AG20443 (cell line): Measurements from ENCODE around the gene BCO2.
"Not testable (repeated sequence)": the region's sequence is repeated elsewhere in the genome, so short reads cannot be mapped to it uniquely, and the experiment has no call there.

Experiments
- DNase-seq: peaks from one replicate; pipeline ENCODE4 v3.0.0; 2012; ENCODE audit warnings: low spot score, mixed read lengths

Gene BCO2

DNA sequence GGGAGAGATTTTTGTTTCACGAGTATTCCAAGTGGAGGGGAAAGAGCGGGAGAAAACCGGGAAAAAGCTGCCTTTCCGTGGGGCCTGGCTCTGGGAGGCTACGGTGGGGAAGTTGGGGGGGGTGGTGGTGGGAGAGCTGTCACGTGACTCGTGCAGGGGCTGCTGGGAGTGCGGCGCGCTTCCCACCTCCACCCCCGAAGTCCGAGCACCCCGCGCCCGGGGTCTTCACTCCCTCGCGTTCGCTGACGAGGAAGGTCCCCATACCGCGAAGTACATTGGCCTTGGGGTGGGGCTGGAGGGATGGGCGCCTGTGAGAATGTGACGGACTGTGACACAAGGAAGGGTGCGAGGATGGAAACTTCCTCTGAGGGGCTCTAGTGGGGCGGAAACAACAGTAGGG lies 8.2 kb upstream of the BCO2 start, which contains the start of gene TEX12:
TEX12 (plus strand) TSS at position 228 of the 400 bp plus-strand sequence. CDS start 1,897 bp downstream, outside the sequence.
- DNase-seq: no peak

DNA sequence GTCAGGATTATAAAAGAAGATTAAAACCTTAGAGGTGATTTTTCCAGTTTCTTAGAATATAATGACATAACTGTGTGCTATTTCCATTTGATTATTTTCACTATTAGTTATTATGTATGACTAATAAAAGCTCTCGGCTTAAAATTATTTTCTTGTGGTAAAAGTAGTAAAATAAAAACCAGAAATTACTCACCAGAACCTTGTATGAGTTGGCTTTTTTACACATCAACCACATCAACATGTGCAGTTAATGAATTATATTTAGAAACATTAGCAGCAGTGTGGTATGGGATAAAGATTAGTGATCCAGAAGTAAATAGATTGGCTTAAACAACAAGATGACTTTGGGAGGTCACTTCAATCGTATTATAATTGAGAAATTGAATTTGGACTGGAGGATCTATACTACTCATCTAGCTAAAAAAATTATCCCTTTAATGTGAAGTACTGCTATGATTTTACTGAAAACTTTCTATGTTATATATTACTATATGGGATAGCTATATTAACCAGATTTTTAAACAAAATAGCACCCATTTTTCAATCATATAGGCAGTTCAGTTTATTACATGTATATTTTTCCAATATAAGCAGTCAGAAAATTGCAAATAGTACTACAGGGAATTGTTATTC lies 2.8 kb upstream of the BCO2 start:
- peak; percentile 32 for DNase-seq

DNA sequence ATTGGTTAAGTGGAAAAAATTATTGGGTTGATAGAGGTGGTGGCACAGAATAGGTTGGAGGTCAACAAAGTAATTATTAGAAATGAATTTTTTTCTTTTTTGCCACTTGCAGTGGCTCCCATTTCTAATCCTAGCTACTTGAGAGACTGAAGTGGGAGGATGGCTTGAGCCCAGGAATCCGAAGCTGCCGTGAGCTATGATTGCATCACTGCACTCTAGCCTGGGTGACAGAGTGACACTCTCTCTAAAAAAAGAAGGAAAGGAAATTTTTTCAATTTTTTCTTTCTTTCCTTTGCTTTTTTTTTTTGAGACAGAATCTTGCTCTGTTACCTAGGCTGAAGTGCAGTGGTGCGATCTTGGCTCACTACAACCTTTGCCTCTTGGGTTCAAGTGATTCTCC lies 2.2 kb upstream of the BCO2 start:
- DNase-seq: no peak

DNA sequence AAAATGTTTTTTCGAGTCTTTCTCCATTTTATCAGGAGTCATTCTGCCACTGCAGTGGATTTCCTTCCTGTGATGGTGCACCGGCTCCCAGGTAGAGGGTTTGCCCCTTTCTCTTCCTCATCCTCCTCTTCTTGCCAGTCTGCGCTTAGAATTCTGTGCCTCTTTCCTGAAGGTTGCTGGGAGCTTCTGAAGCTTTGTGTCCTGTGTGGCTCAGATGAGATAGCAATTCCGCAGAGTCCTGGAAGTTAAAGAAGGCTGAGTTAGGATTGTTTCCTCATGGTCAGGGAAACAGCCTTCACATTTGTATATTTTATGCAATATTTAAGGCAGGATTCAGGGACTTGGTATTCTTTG lies 264 bp downstream of the BCO2 start:
- DNase-seq: no peak

DNA sequence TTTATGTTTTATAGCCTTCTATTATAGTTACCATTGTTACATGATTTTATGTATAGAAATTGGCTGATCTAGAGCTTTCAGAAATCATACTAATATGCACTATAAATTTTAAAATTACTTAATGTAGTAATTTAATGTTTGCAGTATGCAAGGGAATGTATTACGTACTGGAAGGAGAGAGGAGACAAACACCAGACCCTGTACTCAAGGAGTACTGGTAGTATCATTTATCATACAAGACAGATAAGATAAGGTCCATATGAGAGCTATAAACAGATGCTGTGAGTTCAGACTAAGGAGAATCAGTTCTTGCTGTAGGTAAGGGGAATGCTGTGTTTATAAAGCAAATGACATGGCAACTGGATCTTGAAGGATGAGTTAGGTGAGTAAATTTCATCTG lies 765 bp downstream of the BCO2 start:
- DNase-seq: no peak

DNA sequence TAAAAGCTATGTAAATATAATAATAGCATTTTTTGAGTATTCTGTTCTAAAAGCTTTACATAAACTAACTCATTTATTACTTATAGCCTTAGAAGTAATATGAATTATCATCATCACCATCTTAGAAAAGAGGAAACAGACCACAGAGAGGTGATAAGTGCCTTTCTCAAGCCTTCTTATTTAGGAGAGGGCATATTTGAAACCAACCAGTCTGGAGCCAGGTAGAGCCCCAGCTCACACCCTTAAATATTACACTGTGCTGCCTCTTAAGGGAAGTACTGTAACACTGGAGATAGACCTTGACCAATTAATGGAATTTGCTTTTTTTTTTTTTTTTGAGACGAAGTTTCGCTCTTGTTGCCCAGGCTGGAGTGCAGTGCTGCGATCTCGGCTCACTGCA lies 2.3 kb downstream of the BCO2 start:
- DNase-seq: no peak

DNA sequence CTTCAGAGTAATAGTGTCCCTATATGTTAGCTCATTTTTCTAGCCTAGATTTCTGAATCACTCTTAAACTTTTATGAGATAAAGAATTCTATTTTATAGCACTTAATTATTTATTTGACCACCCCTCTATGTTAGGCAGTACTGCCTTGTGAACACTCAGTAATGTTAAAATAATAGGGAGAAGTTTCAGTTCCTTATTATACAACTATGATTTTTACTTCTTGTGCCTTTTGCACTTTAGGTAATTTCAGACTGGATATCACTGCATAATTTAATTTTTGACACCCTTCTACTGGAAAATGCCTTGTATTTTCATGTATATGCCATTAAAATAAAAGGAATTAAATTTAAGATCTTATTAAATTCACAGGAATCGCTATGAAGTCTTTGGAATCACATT lies 3.1 kb downstream of the BCO2 start:
- DNase-seq: no peak

DNA sequence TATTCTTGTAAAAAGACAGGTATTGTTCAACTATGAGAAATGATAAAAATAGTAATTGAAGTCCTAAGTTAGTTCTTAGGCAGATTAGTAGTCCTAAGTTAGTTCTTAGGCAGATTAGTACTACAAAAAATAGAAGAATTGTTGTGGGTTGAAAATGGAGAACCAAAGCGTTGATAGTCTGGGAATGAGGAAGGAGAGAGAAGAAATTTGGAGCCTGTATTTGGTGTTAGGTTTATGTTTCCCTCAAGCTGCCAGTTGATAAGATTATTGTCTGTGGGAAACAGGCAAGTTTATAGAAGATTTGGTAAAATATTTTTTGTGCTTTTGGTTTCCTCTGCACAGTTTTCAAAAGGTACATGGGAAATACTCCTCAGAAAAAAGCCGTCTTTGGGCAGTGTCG lies 3.6 kb downstream of the BCO2 start:
- DNase-seq: no peak

DNA sequence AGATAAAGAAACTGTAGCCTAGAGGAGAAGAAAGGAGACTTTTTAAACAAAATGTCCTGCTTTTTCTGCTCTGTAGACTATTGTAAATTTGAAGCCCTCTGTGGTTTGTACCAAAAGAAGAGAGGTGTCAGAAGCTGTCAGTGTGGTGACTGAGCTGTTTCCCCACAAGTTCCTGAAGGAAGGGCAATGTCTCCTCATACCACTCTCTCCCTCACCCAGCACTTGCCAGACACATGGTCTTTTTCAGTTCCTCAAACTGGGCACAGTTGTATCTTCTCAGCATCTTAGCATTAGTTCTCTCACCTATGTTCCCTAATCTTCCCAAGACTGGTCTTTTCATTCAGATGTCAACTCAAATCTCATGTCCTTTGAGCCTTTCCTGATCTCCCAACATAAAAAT lies 4.3 kb downstream of the BCO2 start:
- DNase-seq: no peak

DNA sequence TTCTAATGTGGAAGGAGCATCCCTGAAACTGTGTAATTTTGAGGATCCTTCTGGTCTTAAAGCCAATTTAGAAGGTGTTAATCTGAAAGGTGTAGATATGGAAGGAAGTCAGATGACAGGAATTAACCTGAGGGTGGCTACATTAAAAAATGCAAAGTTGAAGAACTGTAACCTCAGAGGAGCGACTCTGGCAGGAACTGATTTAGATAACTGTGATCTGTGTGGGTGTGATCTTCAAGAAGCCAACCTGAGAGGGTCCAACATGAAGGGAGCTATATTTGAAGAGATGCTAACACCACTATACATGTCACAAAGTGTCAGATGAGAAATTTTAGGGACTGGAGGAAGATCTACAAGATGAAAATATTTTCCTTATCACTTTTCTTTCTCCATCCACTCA lies 7.6 kb downstream of the BCO2 start:
- DNase-seq: no peak

DNA sequence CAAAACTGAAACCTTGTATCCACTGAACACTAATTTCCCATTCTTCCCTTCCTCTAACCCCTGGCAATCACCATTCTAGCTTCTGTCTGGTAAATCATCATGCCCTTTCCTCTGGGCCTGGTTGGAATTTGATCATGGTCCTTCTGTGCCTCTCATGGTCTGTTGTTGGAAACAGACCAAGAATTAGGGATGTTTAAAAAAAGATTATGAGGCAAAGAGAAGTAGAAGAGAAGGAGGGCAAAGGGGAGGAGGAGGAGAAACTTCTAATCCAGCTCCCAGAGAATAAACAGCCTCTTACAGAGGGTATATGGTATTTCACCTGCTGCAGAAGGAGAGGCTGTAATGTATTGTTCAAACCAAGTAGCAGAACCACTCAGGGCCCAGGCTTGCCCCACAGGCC lies 10.6 kb downstream of the BCO2 start:
- DNase-seq: no peak

DNA sequence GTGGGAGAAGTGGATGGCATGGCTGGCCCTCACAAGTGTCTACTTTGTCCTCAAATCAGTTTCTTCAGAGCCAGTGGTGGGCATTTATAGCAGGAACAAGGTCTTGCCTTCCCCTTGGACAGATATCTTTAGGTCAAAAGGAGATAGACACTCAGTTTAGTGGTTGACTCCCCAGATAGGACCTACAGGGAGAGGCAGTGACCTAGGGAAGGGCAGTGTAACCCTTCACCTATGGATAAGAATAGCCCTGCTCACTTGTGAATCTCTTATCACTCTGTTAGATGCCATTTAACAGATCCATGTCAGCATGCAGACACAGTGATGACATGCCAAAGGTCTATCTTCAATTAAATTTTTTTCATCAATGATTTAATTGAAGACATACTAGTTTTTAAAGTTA lies 11.0 kb downstream of the BCO2 start:
- DNase-seq: no peak

DNA sequence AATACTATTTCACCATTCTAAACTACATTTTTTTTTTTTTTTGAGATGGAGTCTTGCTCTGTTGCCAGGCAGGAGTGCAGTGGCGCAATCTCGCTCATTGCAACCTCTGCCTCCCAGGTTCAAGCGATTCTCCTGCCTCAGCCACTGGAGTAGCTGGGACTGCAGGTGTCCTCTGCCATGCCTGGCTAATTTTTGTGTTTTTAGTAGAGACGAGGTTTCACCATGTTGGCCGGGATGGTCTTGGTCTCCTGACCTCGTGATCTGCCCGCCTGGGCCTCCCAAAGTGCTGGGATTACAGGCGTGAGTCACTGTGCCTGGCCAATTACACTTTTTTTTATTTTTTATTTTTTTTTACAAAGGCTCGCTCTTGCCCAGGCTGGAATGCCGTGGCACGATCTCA lies 19.8 kb downstream of the BCO2 start:
- not testable (repeated sequence) for DNase-seq

DNA sequence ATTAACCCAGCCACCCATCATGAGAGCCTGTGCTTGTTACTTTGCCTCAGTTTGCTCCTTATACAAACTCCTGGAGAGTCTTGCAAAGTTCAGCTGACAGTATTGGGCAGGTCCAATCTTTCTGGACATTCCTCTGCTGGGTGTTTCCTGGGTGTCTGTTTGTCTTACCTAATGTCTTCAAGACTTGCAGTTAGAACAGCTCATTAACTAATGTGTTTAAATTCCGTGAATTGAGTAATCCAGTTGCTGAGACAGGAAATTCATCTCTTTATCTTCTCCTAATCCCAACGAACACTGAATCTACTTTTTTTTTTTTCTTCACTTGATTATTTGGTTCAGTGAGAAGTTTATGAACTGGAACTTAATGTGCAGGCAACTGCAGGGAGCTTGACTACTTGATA lies 20.6 kb downstream of the BCO2 start:
- DNase-seq: peak; percentile 18

DNA sequence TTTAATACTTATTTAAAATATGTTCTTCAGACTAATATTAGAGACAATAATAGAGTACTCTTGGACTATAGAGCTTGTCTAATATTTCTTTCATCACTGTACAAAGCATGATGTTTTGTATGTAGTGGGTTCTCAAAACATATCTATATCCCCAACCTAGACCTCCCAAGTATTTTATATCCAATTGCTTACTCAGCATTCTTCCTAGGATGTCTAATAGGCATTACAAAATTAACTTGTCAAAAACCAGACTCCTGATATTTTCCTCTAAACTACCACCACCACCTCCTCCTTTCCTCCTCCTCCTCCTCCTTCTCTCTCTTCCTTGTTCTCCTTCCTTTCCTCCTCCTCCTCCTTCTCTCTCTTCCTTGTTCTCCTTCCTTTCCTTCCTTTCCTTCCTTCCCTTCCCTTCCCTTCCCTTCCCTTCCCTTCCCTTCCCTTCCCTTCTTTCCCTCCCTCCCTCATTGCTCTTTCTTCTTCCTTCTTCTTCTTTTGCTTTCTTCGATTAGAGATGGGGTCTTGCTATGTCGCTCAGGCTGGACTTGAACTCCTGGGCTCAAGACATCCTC lies 21.3 kb downstream of the BCO2 start:
- no peak for DNase-seq

DNA sequence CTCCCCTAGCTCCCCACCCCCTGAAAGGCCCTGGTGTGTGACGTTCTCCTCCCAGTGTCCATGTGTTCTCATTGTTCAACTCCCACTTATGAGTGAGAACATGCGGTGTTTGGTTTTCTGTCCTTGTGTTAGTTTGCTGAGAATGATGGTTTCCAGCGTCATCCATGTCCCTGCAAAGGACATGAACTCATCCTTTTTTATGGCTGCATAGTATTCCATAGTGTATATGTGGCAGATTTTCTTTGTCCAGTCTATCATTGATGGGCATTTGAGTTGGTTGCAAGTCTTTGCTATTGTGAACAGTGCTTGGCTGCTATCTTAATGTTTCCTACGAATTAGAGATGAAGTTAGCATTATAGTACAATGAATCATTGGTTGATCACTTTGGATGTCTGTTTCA lies 23.8 kb downstream of the BCO2 start:
- not testable (repeated sequence) for DNase-seq

DNA sequence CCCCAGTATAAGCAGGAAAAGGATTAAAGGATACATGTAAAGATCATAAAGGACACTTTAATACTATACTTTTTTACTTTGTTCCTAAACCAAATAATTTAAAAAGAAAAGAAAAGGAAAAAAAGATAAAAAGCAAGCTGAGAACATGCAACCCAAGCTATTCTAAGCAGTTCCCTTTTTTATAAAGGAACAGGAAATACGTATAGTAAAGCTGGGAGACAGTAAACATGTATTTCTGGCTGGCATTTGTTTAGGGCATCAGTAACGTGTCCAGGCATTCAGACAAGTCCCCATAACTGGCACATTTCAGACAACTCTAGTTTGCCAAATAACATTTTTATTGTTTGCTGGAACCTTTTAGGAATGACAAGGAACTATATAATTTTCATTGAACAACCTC lies 24.9 kb downstream of the BCO2 start:
- DNase-seq: no peak

DNA sequence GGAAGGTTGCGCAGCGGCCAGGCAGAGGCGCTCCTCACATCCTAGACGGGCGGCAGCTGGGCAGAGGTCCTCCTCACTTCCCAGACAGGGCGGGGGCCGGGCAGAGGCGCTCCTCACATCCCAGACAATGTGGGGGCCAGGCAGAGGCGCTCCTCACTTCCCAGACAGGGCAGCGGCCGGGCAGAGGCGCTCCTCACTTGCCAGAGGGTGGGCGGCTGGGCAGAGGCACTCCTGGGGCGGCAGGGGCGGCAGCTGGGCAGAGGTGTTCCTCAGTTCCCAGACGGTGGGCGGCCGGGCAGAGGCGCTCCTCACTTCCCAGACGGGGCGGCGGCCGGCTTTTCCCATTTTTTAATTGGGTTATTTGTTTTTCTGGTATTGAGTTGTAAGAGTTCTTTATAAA lies 30.8 kb downstream of the BCO2 start:
- no peak for DNase-seq

DNA sequence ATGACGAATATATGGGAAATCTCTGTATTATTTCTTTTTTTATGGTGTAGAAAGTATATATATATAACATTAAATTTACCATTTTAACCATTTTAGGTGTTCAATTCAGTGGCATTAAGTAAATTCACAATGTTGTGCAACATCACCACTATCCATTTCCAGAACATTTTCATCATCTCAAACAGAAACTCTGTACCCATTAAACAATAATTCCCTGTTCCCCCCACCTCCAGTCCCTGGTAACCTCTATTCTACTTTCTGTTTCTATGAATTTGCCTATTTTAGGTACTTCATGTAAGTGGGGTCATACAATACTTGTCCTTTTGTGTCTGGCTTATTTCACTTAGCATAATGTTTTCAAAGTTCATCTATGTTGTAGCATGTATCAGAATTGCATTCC lies 35.6 kb downstream of the BCO2 start:
- no peak for DNase-seq

DNA sequence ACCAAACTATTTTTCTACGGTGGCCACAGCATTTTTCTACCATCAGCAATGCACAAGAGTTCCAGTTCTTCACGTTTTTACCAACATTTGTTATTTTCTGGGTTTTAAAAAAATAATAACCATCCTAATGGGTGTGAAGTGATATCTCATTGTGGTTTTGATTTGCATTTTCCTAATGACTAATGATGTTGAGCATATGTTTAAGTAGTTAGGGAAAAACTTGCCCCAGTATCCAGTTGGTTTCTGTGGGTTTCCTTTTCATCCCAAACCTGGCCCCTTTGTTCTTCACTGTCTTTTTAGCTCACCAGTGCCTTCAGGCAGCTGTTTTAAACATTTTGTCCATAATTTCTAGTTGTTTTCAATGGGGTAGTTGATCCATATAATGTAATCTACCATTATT lies 36.2 kb downstream of the BCO2 start:
- DNase-seq: no peak

DNA sequence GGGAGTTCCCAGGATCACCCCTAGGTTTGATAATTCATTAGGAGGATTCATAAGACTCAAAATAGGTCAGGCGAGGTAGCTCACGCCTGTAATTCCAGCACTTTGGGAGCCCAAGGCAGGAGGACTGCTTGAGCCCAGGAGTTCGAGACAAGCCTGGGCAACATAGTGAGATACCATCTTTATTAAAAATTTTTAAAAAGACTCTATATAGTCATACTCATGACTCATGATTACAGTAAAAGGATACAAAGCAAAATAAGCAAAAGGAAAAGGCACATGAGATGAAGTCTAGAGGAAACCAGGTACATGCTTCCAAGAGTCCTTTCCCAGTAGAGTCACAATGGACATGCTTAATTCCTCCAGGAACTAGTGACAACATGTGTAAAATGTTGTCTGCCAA lies 37.0 kb downstream of the BCO2 start:
- no peak for DNase-seq

DNA sequence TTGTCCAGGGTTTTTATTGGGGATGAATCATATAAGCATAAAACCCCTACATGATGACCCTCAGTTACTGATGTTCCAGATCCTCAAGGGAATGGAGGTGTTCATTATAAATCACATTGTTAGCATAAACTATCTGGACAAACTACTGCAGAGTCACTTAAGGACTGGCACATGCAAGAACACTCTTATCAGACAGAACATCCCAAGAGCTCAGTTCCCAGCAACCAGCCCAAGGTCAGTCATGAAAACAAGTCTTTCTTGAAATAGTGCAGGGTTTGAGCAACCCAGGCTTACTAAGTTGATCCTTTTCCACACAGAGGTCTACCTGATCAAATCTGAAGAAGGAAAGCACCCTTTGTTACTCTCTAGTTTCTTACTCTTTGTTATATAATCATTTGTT lies 37.4 kb downstream of the BCO2 start:
- DNase-seq: no peak

DNA sequence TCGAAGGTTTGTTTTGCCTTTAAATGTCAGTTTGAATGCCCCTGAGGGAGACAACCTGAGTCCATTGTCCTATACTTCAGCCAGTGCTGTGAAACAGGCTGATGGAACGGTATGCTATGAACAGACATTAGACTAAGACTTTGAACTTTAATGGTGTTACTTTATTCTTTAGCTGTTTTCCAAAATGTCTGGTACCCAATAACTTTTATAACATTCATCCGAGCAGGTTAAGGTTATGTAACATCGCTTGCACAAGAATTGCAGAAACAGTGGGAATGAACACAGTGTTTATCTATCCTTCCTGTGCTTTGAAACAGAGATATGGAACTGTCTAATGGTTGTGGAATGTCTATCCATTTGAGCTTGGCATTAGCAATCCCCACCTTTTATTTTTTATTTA lies 38.4 kb downstream of the BCO2 start:
- no peak for DNase-seq

DNA sequence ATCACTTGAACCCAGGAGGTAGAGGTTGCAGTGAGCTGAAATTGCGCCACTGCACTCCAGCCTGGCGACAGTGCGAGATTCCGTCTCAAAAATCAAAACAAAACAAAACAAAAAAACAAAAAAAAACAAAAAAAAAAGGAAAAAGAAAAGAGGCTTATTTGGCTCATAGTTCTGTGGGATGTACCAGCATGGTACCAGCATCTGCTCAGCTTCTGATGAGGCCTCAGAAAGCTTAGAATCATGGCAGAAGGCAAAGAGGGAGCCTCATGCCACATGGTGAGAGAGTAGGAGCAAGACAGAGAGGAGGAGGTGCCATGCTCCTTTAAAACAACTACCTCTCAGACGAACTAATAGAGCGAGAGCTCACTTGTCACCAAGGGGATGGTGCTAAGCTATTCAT lies 40.3 kb downstream of the BCO2 start:
- no peak for DNase-seq
